Measurements from ENCODE around the gene ACSL1.
A peak's percentile ranks its signal among the peaks of the same experiment; 100 is the strongest.
"Not testable (repeated sequence)": the region's sequence is repeated elsewhere in the genome, so short reads cannot be mapped to it uniquely, and the experiment has no call there.

The ACSL1 gene

GRCh38 chr4:184792950-184793555, 32.7 kb downstream of the ACSL1 start:
- DNase-seq (ENCODE audit: extremely low read depth in 1 of 2, low read depth in 1 of 2) = peak in 1 of 2 donors; percentile 55

- no peak for DNase-seq (ENCODE audit: extremely low read depth in 1 of 2, low read depth in 1 of 2)
Measured at GRCh38 chr4:184792334-184792733, 33.4 kb downstream of the ACSL1 start.

- DNase-seq (ENCODE audit: extremely low read depth in 1 of 2, low read depth in 1 of 2) = no peak
Measured at GRCh38 chr4:184790826-184791225, 34.9 kb downstream of the ACSL1 start.

- DNase-seq (ENCODE audit: extremely low read depth in 1 of 2, low read depth in 1 of 2) = no peak
Measured at GRCh38 chr4:184787766-184788503, 37.8 kb downstream of the ACSL1 start.

GRCh38 chr4:184785813-184786212, 40.0 kb downstream of the ACSL1 start:
- no peak for DNase-seq (ENCODE audit: extremely low read depth in 1 of 2, low read depth in 1 of 2)

GRCh38 chr4:184784628-184785257, 41.0 kb downstream of the ACSL1 start:
- DNase-seq (ENCODE audit: extremely low read depth in 1 of 2, low read depth in 1 of 2) = no peak

- no peak for DNase-seq (ENCODE audit: extremely low read depth in 1 of 2, low read depth in 1 of 2)
Measured at GRCh38 chr4:184782731-184783373, 42.9 kb downstream of the ACSL1 start.

GRCh38 chr4:184779160-184779559, 46.6 kb downstream of the ACSL1 start:
- not testable (repeated sequence) for DNase-seq (ENCODE audit: extremely low read depth in 1 of 2, low read depth in 1 of 2)

- no peak for DNase-seq (ENCODE audit: extremely low read depth in 1 of 2, low read depth in 1 of 2)
Measured at GRCh38 chr4:184778325-184778724, 47.4 kb downstream of the ACSL1 start.

GRCh38 chr4:184776821-184777220, 48.9 kb downstream of the ACSL1 start:
- no peak for DNase-seq (ENCODE audit: extremely low read depth in 1 of 2, low read depth in 1 of 2)

GRCh38 chr4:184775854-184776555, 49.8 kb downstream of the ACSL1 start:
- no peak for DNase-seq (ENCODE audit: extremely low read depth in 1 of 2, low read depth in 1 of 2)

GRCh38 chr4:184774152-184774551, 51.6 kb downstream of the ACSL1 start:
- DNase-seq (ENCODE audit: extremely low read depth in 1 of 2, low read depth in 1 of 2) = no peak

GRCh38 chr4:184771416-184771815, 54.4 kb downstream of the ACSL1 start:
- no peak for DNase-seq (ENCODE audit: extremely low read depth in 1 of 2, low read depth in 1 of 2)

GRCh38 chr4:184769141-184769765, 56.5 kb downstream of the ACSL1 start:
- DNase-seq (ENCODE audit: extremely low read depth in 1 of 2, low read depth in 1 of 2) = no peak

GRCh38 chr4:184768296-184768695, 57.5 kb downstream of the ACSL1 start:
- DNase-seq (ENCODE audit: extremely low read depth in 1 of 2, low read depth in 1 of 2) = no peak

GRCh38 chr4:184766446-184766845, 59.3 kb downstream of the ACSL1 start:
- no peak for DNase-seq (ENCODE audit: extremely low read depth in 1 of 2, low read depth in 1 of 2)

GRCh38 chr4:184765473-184766340, 60.1 kb downstream of the ACSL1 start:
- DNase-seq (ENCODE audit: extremely low read depth in 1 of 2, low read depth in 1 of 2) = no peak

- no peak for DNase-seq (ENCODE audit: extremely low read depth in 1 of 2, low read depth in 1 of 2)
Measured at GRCh38 chr4:184764601-184765000, 61.2 kb downstream of the ACSL1 start.

GRCh38 chr4:184763150-184763780, 62.5 kb downstream of the ACSL1 start:
- DNase-seq (ENCODE audit: extremely low read depth in 1 of 2, low read depth in 1 of 2) = no peak
